Stimulated activated CD8-positive, alpha-beta memory T cell treated with anti-CD3 and anti-CD28 coated beads, Interleukin-15, amount 100 ng/mL, for 24 hours (primary cell): ENCODE measurements around the gene MMP7.

ENCODE experiments used
- DNase-seq: peaks from one replicate; pipeline ENCODE4 v3.0.0-alpha.2; 2020; ENCODE audit warnings: low read depth

Gene MMP7, protein sequence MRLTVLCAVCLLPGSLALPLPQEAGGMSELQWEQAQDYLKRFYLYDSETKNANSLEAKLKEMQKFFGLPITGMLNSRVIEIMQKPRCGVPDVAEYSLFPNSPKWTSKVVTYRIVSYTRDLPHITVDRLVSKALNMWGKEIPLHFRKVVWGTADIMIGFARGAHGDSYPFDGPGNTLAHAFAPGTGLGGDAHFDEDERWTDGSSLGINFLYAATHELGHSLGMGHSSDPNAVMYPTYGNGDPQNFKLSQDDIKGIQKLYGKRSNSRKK

DNA sequence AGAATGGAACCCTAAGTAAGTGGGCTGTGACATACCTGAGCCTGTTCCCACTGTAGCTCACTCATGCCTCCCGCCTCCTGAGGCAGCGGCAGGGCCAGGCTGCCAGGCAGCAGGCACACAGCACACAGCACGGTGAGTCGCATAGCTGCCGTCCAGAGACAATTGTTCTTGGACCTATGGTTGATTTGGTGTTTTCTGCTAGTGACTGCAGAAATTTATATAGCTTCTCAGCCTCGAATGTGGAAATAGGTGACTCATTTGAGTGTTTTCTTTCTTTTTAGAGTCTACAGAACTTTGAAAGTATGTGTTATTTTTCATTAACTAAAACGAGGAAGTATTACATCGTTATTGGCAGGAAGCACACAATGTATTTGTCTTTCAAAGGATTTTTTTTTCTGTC lies at the start of gene MMP7:
MMP7 (minus strand) TSS at position 190 of the 400 bp plus-strand sequence; CDS start at position 143, 47 bp downstream.
- no peak for DNase-seq

DNA sequence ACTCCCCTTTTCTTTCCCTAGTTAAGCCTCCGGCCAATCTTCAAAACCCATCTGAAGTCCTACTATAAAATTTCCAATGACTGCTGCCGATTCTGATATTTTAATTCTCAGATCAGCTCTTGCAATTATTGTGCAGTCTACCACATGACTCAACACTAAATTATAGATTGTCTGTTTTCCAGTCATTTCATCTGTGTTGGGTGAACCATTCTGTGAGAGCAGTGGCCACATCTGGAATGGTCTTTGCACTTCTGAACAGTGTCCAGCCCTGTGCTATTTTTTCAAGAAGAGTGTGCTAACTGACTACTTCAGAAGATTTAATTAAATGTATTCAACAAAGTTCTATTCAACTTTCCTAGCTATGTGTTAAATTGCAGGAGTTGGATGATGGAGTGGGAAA lies 47.2 kb upstream of the MMP7 start:
- no peak for DNase-seq

DNA sequence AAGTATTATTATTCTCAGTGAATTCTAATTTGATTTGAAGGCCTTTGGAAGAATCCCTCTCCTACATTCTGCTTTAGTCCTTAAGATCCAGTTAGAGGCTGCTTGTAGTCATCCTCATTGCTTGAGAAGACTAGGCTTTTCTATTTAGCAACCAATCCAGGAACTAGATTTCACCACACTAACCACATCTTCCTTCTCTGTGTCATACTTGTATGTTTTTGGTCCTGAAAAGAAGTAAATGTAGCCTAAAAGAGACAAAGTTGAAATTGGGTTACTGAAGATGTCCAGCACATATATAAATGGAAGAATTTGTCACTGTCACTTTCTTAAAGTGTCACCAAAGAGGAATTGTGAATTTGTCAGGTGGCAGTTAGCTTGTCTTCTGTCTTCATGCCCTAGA lies 46.6 kb upstream of the MMP7 start:
- no peak for DNase-seq

DNA sequence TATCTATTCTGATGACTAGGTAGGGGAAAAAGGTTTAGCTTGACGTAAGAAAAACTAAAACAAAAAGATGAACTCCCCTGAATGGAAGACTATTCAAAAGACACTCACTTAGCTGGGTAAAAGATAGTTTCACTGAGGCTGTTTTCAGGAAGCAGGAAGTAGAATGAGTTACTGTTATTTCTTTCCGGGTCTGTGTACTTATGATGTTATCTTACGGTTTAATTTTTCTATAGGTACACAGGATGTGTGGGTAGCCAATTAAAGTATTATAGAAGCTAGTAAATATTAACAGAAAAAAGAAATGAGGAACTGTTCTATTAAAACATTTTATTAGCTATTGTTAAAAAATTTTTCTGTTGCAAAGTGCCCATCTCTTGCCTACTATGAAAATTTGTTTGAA lies 45.8 kb upstream of the MMP7 start:
- DNase-seq = no peak

DNA sequence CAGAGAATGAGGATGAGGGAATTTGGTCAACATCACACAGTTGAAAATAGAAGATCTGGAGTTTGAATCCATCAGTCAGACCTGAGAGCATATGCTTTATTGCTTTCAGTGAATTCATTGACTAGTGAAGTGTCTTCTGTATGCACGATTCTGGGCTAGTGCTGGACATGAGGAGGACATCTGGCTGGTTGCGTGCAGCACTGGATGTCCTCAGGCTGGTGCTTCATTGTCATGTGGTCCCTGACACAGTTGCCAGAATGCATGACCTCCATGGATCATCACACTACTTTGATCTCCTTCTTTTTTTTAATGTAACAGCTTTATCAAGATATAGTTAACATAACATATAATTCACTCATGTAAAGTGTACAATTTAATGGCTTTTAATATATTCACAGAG lies 44.5 kb upstream of the MMP7 start:
- DNase-seq = no peak

DNA sequence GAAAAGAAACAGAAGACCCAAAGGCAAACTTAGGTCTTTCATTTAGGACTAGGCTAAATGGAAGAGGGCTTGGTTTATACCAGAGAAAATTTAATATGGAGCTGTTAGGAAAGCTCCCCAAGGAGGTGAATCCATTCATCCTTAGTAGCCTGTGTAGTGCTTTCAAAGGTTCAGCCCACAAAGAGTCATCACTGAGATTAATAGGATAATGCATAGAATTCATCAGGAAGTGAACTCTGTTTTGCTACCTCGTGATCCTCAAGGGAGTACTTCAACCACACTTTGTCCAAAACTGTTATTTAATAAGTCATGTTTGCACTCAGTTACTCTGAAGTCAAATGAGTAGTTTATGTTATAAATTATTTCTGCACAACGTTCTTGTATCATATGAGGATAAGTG lies 43.3 kb upstream of the MMP7 start:
- DNase-seq = no peak

DNA sequence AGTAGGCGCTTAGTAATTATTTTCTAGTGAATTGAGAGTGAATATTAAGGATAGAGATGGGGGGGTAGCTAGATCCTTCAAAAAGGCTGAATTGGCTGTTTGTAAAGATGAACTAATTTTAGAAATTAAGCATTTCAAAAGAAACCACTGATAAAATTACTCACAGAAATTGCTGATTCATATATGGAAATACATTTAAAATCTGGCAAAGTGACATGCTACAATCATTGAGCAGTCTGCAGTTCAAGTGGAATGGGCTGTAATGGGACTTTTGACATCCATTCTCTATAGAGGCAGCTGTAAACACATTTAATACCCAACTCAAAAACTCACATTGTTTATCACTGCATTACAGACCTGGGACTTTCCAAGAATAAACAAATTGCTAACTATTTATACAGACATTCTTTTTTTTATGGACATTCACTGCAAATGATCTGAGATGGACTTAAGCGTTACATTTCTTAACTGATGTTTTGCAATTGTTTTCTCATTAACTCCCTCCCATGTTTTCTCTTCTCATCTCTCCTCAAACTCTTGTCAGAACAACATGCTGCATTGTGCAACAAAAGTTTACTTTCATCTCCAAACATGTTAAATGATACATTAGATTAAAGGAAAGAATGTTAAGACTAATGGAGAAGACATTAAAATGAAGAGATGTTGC lies 42.1 kb upstream of the MMP7 start:
- no peak for DNase-seq

DNA sequence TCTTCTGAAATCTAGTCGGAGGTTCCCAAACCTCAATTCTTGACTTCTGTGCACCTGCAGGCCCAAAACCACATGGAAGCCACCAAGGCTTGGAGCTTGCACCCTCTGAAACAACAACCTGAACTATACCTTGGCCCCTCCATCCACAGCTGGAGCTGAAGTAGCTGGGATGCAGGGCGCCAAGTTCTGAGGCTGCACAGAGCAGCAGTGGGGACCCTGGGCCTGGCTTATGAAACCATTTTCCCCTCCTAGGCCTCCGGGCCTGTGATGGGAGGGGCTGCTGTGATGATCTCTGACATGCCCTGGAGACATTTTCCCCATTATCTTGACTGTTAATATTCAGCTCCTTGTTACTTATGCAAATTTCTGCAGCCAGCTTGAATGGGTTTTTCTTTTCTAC lies 38.3 kb upstream of the MMP7 start:
- no peak for DNase-seq

DNA sequence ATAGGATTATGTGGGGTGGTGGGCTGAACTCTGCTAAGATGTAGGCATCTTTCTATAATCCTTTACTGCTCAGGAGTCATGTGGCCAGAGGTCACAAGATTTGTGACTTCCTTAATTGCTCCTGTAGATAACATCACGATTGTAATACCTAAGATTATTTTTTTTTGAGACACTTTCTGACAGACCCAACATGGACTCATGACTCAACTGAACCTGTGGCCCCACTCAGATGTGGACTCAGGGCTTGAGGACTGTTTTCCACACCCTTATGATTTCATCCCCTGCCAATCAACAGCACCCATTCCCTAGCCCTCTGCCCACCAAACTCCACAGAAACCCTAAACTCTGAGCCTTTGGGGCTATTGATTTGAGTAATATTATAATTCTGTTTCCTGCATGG lies 35.6 kb upstream of the MMP7 start:
- DNase-seq = no peak

DNA sequence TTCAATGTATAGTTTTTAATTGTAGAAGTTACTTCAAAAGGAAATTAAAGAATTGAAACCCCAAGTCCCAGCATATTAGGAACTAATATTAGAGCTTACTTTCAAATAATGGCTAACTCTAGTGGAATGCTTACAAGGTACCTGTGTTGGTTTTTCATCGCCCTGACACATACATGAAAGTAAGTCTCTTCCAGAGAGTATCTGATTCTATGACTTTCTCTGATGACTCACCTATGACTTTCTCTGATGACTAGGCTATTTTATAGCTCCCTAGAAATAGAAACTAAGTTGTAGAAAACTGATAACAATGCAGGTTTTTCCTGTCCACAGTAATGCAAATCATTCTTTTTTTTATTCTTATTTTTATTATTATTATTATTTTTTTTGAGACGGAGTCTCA lies 33.6 kb upstream of the MMP7 start:
- no peak for DNase-seq

DNA sequence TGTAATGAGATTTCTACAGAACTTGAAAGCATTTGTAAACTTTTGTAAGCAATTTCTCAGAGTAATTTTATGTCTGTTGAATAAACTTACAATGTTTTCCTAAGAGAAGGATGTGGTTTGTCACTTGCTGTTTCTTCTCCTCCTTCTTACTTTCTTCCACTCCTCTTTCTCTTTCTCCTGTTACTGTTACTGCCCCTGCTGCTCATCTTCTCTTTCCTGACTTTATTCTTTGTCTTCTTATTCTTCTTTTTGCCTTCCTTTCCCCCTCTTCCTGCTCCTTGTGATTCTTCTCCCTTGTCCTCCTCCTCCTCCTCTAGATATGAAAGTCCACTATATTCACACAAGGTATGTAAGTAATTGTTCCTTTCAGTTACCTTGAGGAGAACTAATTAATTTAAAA lies 31.1 kb upstream of the MMP7 start:
- no peak for DNase-seq

DNA sequence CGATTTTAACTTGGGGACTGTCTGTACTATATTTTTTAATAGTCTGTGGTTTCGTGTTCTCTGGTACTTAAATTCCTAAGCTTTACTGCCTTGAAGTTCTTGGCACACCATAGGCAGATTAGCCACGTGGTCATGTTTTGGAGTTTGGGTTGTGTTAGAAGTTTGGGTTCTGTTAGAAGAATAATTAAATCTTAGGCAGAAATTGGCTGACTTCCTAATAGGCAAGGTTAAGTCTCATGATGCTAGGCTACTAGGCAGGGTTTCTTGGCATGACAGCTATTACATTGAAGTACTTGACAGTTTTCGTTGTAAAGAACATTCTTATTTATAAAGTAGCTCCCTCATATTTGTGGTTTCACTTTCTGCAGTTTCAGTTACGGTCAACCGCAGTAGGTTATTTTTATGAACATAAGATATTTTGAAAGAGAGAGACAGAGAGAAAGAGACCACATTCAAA lies 30.0 kb upstream of the MMP7 start:
- no peak for DNase-seq

DNA sequence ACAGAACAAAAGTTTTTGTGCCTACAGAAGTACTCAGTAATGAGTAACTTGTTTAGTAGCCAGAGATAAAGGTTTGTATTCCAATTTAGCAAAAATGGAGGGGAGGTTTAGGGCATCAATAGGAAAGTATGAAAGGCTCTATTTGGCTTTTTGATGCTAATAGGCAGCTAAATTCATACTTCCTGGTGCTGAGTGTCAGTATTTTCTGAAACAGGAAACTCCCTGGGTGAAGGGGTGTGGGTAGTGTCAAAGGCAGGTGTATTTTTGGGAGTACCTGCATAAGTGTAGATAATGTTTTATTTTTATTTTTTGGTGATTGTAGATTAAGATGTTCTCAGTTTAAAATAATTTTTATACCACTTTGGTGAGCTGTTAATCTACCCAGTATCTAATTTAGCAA lies 29.3 kb upstream of the MMP7 start:
- DNase-seq = no peak

DNA sequence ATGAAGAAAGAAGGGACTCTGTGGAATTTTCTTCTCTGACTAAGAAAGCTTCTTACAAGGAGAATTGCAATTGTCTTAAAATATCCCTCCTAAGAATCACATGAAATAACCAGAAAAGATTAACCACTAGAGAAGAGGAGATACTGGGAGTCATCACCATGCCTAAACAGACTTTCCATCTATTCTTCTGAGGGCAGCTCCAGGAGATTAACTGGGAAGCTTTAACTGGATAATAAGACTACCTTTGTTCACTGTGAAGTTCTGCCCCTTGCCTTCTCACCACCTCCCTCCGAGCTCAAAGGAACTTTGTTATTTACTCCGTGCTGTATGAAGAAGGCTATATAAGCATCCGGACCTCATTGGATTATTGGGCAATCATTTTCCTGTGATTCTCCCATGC lies 24.5 kb upstream of the MMP7 start:
- DNase-seq = no peak

DNA sequence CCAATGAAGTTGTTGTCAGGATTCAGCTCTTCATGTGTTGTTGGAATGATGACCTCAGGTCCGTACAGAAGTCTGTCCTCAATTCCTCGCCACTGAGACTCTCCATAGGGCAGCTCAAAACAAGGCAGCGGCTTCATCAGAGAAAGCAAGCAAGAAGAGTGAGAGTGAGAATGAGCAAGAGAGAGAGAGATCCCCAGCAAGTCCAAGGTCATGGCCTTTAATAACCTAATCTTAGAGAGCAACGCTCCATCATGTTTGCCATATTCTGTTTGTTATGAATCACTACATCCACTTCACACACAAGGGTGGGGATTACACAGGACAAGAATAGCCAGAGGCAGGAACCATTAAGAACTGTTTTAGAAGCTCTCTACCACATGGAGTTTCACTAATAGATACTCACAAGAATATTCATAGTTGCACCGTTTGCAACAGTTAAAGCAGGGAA lies 23.3 kb upstream of the MMP7 start:
- no peak for DNase-seq

DNA sequence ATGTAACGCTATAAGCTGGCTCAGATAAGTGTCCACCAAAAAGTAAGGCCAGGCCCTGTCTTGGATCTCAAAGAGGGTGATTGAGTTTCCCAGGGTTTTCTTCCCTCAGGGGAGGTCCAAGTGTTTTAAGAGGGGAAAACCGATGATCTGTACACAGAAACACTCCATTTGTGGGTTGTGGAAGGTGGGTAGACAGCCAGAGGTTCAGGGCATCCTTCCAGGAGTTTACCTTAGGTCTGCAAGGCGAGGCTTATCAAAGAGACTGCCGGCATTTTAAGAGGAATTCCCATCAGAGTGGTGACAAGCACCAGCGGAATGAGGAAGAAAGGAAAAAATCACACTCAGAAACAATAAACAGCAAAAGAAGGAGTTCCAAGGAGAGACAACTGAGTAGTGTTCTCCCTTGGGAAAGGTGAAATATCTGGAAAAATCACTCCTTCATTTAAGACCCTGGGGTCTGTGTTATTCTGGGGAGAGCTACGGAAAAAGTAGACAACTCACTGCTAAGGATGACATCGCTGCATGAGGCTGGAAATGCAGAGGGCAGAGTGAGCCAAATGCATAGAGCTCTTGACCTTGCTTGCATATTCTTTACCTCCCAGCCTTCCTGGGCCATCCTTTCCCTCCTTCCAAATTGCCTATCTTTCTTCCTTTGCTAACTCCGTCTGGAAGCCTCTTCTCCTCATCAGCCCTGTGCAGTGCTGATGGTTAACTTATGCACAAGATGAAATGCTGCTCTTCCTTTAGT lies 22.1 kb upstream of the MMP7 start:
- DNase-seq = no peak

DNA sequence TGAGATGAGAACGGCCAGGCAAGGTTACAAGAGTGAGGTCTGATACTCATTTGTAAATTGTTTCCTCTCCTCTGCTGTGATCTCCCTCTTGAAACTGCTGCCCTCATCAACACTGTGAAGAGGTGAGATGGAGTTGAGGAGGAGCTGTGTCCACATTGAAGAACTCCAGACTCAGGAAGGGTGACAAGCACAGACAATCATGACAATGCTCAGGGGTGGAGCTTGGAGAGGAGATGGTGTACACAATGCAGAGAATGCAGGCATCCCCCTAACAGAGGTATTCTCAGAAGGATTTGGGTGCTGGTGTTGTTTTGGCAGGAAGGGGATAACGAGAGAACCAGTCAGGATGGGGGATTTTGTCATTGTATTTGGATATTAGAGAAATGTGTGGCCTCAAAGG lies 21.5 kb upstream of the MMP7 start:
- DNase-seq = no peak

DNA sequence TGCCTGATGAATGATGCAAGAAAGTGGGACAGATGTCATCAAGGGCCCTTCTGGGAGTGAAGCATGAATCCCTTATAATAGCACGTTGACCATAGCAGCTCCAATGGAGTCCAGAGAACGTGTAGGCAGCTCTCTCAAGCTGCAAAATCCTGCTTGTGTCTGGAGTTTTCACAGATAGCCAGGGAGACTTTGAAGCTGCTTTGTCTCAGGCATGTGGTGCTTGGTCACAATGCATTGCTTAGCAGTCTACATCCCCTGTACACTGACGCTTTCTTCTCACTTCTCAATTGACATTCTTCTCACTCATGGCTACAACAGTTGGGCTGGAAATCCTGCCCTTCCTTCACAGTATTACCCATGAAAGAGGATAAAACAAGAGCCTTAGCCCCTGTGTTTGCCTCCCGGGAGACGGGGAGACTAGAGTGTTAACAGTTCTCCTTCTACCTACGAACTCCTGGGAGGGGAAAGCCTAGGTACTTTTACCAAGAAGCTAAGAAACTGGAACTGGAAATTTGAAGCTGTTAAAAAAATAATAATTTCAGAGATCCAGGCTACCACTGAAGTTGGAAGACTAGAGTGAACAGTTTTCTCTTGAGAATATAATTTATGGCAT lies 20.7 kb upstream of the MMP7 start:
- DNase-seq = no peak

DNA sequence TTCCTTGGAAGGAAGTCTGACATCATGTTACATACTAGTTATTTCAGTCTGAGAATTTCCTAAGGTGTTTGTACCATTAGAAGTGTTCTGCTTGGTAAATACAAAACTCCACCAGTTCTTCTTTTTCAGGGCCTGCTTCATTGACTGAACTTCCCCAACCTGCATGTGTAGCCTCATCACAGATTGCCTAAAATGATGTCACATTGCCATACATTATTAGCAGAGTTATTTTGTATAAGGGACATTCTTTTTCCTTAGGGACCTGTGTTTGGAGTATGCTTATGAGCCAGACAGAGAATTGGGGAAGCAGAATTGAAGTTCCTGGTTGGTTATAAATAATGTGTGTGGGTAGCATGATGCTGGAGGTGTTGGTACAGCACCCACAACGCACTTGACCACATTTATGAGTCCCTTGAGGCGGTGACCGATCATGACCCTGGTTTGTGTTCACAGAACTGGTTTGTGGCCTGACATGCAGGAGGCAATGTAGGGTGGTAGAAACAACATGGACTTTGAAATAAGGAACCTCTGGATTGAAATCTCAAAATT lies 16.4 kb upstream of the MMP7 start:
- DNase-seq = no peak

DNA sequence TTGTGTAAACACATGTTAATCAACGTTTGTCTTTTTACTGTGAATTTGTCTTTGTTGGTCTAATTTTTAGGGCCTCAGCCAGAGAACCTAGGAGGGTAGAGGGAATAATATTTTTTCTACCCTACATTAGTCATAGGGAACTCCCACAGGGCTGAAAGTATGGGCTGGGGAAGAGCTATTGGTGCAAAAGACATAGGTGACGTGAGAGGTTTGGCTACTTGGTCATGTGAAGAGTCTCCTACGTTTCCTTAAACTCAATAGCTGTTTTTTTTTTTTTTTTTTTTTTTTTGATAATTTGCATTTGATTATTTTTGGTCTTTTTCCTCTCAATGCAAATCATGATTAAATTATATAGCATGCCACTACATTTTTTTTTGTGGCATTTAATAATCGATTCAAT lies 15.9 kb upstream of the MMP7 start:
- no peak for DNase-seq

DNA sequence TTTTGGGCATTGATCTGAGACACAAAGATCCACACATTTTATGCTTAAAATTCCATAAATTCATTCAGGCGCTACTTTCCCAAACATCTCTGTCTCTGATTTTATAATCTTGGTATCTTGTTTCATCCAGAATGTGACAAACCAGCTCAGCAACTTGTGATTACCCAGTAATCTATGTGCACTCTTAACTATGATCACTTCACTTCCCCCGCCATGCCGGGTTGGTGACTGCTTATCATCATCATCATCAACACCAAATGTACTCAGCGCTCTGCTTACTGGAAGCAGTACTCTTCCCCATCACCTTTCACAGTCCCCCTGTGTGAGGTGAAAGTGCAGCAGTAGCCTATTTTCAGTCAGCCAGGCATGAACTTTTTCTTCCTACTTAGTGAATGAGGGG lies 15.2 kb upstream of the MMP7 start:
- DNase-seq = no peak

DNA sequence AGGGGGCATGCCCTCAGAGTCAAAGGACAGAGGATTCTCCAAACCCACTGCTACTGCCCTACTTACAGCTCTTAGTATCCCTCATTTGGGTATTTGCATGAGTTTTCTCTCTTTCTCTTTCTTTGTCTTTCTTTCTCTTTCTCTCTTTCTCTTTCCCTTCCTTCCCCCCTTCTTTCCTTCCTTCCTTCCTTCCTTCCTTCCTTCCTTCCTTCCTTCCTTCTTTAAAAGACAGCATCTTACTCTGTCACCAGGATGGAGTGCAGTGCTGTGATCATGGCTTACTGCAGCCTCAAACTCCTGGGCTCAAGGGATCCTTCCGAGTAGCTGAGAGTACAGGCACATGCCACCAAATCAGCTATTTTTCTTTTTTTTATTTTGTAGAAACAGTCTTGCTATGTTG lies 14.0 kb upstream of the MMP7 start:
- DNase-seq = no peak

DNA sequence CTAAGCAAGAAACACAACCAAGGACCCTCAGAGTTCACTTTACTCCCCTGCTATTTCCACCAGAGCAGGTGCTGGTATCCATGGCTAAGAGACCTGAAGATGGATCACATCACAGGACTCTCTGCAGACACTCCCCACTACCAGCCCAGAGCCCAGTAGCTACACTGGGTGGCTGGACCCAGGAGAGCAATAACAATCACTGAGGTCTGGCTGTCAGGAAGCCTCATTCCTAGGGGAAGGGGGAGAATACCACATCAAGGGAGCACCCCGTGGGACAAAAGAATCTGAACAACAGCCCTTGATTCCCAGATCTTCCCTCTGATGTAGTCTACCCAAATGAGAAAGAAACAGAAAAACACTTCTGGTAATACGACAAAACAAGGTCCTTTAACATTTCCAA lies 9.0 kb upstream of the MMP7 start:
- DNase-seq = no peak
